GM19035 (cell line): ENCODE data around the gene CALM1.
"Not testable (repeated sequence)": the region's sequence is repeated elsewhere in the genome, so short reads cannot be mapped to it uniquely, and the experiment has no call there.

ENCODE experiments used
- ATAC-seq: cut with Tn5 transposase; IDR thresholded peaks from one replicate; pipeline ENCODE4 v1.9.1; 2021; ENCODE audit not compliant: unreplicated experiment

Gene CALM1

GRCh38 chr14:90383126-90383730, 13.6 kb upstream of the CALM1 start:
- peak; percentile 95 for ATAC-seq

GRCh38 chr14:90383731-90384542, 12.9 kb upstream of the CALM1 start:
- peak; percentile 3 for ATAC-seq

GRCh38 chr14:90384543-90384911, 12.3 kb upstream of the CALM1 start:
- ATAC-seq = no peak

GRCh38 chr14:90386321-90386720, 10.5 kb upstream of the CALM1 start:
- no peak for ATAC-seq

- no peak for ATAC-seq
Observed at GRCh38 chr14:90387206-90387760, 9.5 kb upstream of the CALM1 start.

GRCh38 chr14:90388437-90388836, 8.4 kb upstream of the CALM1 start:
- ATAC-seq = no peak

GRCh38 chr14:90388982-90389381, 7.8 kb upstream of the CALM1 start:
- ATAC-seq = no peak

- no peak for ATAC-seq
Observed at GRCh38 chr14:90393966-90394365, 2.9 kb upstream of the CALM1 start.

- ATAC-seq = not testable (repeated sequence)
Observed at GRCh38 chr14:90394782-90395181, 2.0 kb upstream of the CALM1 start.

GRCh38 chr14:90397425-90398314, 841 bp downstream of the CALM1 start:
- peak; percentile 24 for ATAC-seq

GRCh38 chr14:90398315-90398839, 1.5 kb downstream of the CALM1 start:
- peak; percentile 10 for ATAC-seq

- ATAC-seq = no peak
Observed at GRCh38 chr14:90398841-90399540, 2.2 kb downstream of the CALM1 start.

GRCh38 chr14:90399541-90400444, 3.0 kb downstream of the CALM1 start:
- peak; percentile 41 for ATAC-seq

GRCh38 chr14:90400904-90401561, 4.2 kb downstream of the CALM1 start:
- no peak for ATAC-seq

GRCh38 chr14:90402016-90402415, 5.2 kb downstream of the CALM1 start:
- no peak for ATAC-seq

GRCh38 chr14:90403065-90403464, 6.2 kb downstream of the CALM1 start:
- ATAC-seq = no peak

- no peak for ATAC-seq
Observed at GRCh38 chr14:90405101-90405500, 8.3 kb downstream of the CALM1 start.

GRCh38 chr14:90405755-90406154, 8.9 kb downstream of the CALM1 start:
- no peak for ATAC-seq

- no peak for ATAC-seq
Observed at GRCh38 chr14:90406384-90406798, 9.6 kb downstream of the CALM1 start.
